MG63 (cell line): ENCODE results near the gene BOK. TPM values are rescaled to one million over a fixed set of nuclear protein-coding genes. Genes with fewer than 3 reads are reported as not detected.
"Not testable (repeated sequence)": the region's sequence is repeated elsewhere in the genome, so short reads cannot be mapped to it uniquely, and the experiment has no call there.

Experiments used
- DNase-seq: peaks from one replicate; pipeline ENCODE4 v3.0.0-alpha.2; 2020
- H3K27me3 ChIP-seq: fragments of 250-450 bp; sonication (Bioruptor Pico); 2 replicates; pipeline ENCODE4 v1.5.1; 2020; ENCODE audit warnings: mild to moderate bottlenecking, moderate library complexity
- H3K36me3 ChIP-seq: fragments of 250-450 bp; sonication (Bioruptor Pico); 2 replicates; pipeline ENCODE4 v1.5.1; 2020; ENCODE audit warnings: mild to moderate bottlenecking, moderate library complexity
- H3K4me3 ChIP-seq: fragments of 250-450 bp; sonication (Bioruptor Pico); 2 replicates; pipeline ENCODE4 v1.5.1; 2020; ENCODE audit warnings: mild to moderate bottlenecking, moderate library complexity
- H3K9me3 ChIP-seq: fragments of 250-450 bp; sonication (Bioruptor Pico); 2 replicates; pipeline ENCODE4 v1.5.1; 2020; ENCODE audit warnings: mild to moderate bottlenecking, moderate library complexity
- total RNA-seq: library from RNA; depleted of rRNA; stranded (reverse); fragments of >200 nt; shearing (Covaris generic); gene quantifications from 2 replicates; pipeline ENCODE4 v1.2.3, GENCODE V29; 2014; ENCODE audit warnings: low replicate concordance; rRNA removed

The BOK gene
- 1.6 and 6.8 TPM in 2 replicates for total RNA-seq

DNA sequence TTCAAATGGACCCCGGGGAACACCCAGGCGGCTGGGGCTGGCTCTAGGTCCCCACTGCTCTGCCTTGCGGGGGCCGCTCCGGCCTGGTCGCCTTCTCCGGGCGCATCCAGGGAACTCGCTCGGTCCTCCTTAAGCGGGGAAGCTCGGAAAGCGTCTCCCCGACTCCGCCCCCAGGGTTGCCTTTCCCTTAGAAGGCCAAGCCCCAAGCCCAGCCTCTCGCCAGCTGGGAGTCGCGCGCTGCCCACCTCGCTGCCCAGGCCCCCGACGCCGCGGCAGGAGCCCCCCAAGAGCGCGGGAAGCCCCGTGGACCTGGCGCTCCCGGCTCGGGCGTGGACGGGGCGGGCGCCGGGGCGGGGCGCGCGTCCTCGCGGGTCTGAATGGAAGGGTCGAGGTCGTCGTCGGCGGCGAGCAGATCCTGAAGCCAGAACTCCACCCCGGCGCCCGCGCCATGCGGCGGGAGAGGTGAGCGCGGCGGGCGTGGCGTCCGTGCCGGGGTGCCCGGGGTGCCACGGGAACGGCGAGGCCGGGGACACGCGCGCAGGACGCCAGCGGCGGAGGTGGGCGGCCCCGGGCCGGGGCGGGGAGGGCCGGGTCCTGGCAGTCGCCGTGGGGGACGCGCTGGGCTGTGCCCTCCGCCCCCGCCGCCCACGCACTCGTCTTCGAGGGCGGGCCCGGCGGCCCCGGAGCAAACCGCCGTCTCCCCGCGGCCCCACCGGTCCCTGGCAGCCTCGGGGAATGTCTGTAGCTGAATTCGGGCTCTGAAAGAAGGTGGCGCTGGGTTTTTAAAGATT lies at the start of gene BOK:
Gene BOK, plus strand, starts transcription at position 214 of the 791 bp plus-strand sequence. CDS start 739 bp downstream, outside the sequence.
- Histone ChIP-seq H3K9me3 (peaks cover 7% of the 10 kb centered on the region), H3K4me3 (peak within 1 kb of the TSS; percentile 46), H3K36me3 (no peaks in the 10 kb centered on the region; the same call in 1 of the 2 replicates), H3K27me3 (no peaks in the 10 kb centered on the region)
- DNase-seq = peak; percentile 52

DNA sequence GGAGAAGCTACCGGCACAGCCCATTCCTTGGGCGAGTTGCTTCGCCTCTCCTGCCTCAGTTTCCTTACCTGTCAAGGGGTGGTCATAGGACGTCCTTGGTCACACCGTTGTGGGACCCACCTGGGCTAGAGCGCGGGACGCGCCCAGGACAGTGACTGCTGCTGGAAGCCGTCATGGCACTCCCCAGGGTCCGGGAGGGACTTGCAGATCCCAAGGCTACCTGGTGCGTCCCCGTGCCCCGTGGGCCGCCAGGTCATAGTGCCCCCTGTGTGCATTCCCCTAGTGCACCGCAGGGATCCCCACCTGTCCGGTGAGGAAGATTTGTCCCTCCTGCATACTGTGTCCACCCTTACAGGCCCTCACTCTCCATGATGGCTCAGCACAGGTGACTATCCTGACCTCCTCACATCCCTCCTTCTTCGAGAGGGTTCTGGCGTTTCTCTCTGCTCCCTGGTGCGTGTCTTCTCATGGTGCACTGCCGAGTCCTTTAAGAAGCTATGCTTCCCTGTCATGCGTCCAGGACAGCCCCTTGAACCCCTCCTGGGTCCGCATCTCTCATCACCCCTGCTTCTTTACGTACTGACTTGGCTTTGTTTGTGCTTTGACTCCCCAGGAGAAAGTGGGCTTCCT lies 49.3 kb upstream of the BOK start:
- peak overlapping the region; percentile 88 for H3K4me3 ChIP-seq
- H3K27me3 ChIP-seq = no peaks in the 10 kb centered on the region
- no peaks in the 10 kb centered on the region for H3K9me3 ChIP-seq
- H3K36me3 ChIP-seq = peaks cover 16% of the 10 kb centered on the region
- DNase-seq = no peak

GRCh38 chr2:241511091-241511741 lies 47.3 kb upstream of the BOK start:
- DNase-seq = no peak
- no peaks in the 10 kb centered on the region for H3K27me3 ChIP-seq
- no peaks in the 10 kb centered on the region for H3K9me3 ChIP-seq
- peaks cover 12% of the 10 kb centered on the region for H3K36me3 ChIP-seq
- H3K4me3 ChIP-seq = no peak overlapping the region

- Histone ChIP-seq H3K27me3 (no peaks in the 10 kb centered on the region), H3K4me3 (no peak overlapping the region), H3K36me3 (no peaks in the 10 kb centered on the region; the same call in 1 of the 2 replicates), H3K9me3 (no peaks in the 10 kb centered on the region; the same call in 1 of the 2 replicates)
- no peak for DNase-seq
Observed at GRCh38 chr2:241514553-241514952, 44.0 kb upstream of the BOK start.

GRCh38 chr2:241514986-241515737 lies 43.4 kb upstream of the BOK start:
- Histone ChIP-seq H3K9me3 (no peaks in the 10 kb centered on the region; the same call in 1 of the 2 replicates), H3K27me3 (no peaks in the 10 kb centered on the region), H3K36me3 (no peaks in the 10 kb centered on the region; the same call in 1 of the 2 replicates), H3K4me3 (no peak overlapping the region)
- peak; percentile 34 for DNase-seq

GRCh38 chr2:241516520-241516965 lies 42.0 kb upstream of the BOK start:
- DNase-seq = no peak

GRCh38 chr2:241517297-241517696 lies 41.2 kb upstream of the BOK start:
- Histone ChIP-seq H3K9me3 (no peaks in the 10 kb centered on the region; the same call in 1 of the 2 replicates), H3K36me3 (no peaks in the 10 kb centered on the region), H3K27me3 (no peaks in the 10 kb centered on the region), H3K4me3 (no peak overlapping the region)
- no peak for DNase-seq

More at GRCh38 chr2:241516520-241516965, 42.0 kb upstream of the BOK start:
- H3K36me3 ChIP-seq = no peaks in the 10 kb centered on the region; the same call in 1 of the 2 replicates
- H3K4me3 ChIP-seq = no peak overlapping the region
- no peaks in the 10 kb centered on the region for H3K27me3 ChIP-seq
- no peaks in the 10 kb centered on the region; the same call in 1 of the 2 replicates for H3K9me3 ChIP-seq

- Histone ChIP-seq H3K36me3 (no peaks in the 10 kb centered on the region), H3K9me3 (no peaks in the 10 kb centered on the region; the same call in 1 of the 2 replicates), H3K4me3 (no peak overlapping the region), H3K27me3 (no peaks in the 10 kb centered on the region)
- DNase-seq = no peak
Observed at GRCh38 chr2:241519669-241520068, 38.9 kb upstream of the BOK start.

DNA sequence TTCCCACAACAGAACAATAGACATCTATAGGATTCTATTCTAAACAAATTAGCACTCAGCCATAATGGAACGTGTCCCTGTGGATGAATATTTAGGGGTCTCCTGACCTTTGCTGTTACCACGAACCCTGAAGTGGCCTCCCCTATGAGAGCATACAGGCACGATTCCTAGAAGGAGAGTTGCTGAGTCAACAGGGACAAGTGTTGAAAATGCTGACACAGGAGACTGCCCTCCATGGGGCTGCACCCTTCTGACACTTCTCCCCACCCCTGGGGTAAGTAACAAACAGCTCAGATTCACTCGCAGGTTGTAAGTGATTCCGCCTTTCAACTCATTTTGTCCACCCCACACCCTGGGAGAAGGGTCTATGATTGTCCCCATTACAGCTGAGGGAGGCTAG lies 36.1 kb upstream of the BOK start:
- no peaks in the 10 kb centered on the region for H3K36me3 ChIP-seq
- no peaks in the 10 kb centered on the region for H3K9me3 ChIP-seq
- H3K27me3 ChIP-seq = no peaks in the 10 kb centered on the region
- no peak for DNase-seq
- no peak overlapping the region for H3K4me3 ChIP-seq

- not testable (repeated sequence) for H3K36me3 ChIP-seq, H3K4me3 ChIP-seq, H3K27me3 ChIP-seq, H3K9me3 ChIP-seq, DNase-seq
Observed at GRCh38 chr2:241525818-241526780, 32.4 kb upstream of the BOK start.

DNA sequence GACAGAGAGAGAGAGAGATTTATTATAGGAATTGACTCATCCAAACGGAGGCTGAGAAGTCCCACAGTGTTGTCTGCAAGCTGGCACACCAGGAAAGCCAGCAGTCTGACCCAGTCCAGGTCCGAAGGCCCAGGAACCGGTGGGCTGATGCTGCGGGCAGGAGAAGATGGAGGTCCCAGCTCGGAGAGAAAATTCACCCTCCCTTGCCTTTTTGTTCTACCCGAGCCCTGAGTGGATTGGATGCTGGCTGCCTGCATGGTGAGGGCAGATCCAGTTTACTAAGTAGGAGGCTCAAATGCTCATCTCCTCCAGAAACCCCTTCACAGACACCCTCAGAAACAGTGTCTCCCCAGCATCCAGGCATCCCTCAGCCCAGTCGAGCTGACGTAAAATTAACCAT lies 28.0 kb upstream of the BOK start:
- no peaks in the 10 kb centered on the region for H3K9me3 ChIP-seq
- no peak overlapping the region for H3K4me3 ChIP-seq
- no peak for DNase-seq
- H3K36me3 ChIP-seq = no peaks in the 10 kb centered on the region
- H3K27me3 ChIP-seq = no peaks in the 10 kb centered on the region

DNA sequence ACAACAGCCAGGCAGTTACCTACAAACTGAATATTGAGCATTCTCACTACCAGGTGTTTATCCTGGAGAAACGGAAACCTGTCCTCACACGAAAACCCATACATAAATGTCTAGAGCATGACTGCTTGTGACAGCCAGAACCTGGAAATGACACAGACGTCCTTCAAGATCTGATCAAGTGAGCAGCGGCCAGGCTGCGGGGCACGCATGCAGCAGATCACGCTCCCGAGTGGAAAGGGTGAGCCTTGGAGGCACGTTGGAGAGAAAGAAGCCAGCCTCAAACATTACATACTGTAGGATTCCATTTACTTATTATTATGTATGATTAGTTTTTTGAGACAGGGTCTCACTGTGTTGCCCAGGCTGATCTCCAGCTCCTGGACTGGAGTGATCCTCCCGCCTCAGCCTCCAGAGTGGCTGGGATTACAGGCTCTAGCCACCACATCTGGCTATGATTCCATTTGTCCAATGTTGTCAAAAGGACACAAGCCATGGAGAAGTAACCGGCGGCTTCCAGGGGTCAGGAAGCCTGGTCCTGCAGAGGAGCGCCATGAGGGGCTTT lies 27.3 kb upstream of the BOK start:
- no peak for DNase-seq
- Histone ChIP-seq H3K9me3 (no peaks in the 10 kb centered on the region), H3K4me3 (no peak overlapping the region), H3K36me3 (no peaks in the 10 kb centered on the region), H3K27me3 (no peaks in the 10 kb centered on the region)

- DNase-seq = no peak
- Histone ChIP-seq H3K9me3 (no peaks in the 10 kb centered on the region), H3K4me3 (no peak overlapping the region), H3K27me3 (no peaks in the 10 kb centered on the region), H3K36me3 (no peaks in the 10 kb centered on the region)
Observed at GRCh38 chr2:241532168-241532567, 26.4 kb upstream of the BOK start.

GRCh38 chr2:241532733-241533601 lies 25.6 kb upstream of the BOK start:
- H3K27me3 ChIP-seq = no peaks in the 10 kb centered on the region
- no peak overlapping the region for H3K4me3 ChIP-seq
- H3K36me3 ChIP-seq = no peaks in the 10 kb centered on the region
- no peaks in the 10 kb centered on the region for H3K9me3 ChIP-seq
- no peak for DNase-seq
